Stimulated activated CD8-positive, alpha-beta memory T cell treated with anti-CD3 and anti-CD28 coated beads, Interleukin-12 subunit alpha, Interleukin-12 subunit beta, amount 100 ng/mL, for 1 hour (primary cell): ENCODE data around the gene PERCC1.
"Not testable (repeated sequence)": the region's sequence is repeated elsewhere in the genome, so short reads cannot be mapped to it uniquely, and the experiment has no call there.

Experiments
- DNase-seq: peaks from one replicate; pipeline ENCODE4 v3.0.0-alpha.2; 2020; ENCODE audit warnings: low read depth

PERCC1 gene

DNA sequence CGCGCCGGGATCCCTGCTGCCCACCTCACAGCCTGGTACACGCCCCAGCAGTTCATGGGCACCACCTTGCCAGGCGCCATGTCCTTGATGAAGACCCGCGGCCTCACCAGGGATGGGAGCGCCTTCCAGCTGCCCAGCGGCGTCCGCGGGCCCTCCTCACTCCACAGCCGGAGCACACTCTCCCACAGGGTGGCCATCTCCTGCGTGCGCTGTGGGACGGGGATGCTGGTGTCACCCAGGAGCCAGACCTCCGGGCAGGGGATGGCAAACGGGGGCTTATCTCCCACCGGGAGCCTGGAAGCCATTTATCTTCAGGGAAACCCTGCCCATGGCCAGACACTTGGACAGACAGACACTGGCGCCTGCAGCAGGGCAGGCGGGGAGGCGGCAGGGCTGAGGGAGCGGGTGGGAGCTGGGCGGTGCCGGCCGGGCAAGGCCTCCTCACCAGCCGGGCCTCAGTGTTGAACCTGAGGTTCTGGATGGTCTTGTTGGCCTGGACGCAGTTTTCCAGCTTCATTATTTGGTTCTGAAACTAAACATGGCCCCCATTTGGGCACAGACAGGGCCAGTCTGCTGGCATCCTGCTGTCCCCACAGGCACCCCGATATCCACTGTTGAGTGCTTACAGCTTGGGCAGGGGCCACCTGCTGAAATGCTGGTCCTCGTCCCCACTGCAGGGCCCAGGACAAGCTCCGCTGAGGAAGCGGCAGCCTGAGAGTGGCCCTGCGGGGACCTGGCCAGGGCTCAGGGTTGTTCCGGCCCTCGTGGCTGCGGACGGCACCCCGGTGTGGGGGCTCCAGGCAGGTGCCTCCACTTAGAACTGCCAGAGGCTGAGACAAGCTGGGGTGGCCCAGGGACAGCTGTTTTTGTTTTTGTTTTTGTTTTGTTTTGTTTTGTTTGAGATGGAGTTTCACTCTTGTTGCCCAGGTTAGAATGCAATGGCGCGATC lies 4.0 kb downstream of the PERCC1 start:
- no peak for DNase-seq

DNA sequence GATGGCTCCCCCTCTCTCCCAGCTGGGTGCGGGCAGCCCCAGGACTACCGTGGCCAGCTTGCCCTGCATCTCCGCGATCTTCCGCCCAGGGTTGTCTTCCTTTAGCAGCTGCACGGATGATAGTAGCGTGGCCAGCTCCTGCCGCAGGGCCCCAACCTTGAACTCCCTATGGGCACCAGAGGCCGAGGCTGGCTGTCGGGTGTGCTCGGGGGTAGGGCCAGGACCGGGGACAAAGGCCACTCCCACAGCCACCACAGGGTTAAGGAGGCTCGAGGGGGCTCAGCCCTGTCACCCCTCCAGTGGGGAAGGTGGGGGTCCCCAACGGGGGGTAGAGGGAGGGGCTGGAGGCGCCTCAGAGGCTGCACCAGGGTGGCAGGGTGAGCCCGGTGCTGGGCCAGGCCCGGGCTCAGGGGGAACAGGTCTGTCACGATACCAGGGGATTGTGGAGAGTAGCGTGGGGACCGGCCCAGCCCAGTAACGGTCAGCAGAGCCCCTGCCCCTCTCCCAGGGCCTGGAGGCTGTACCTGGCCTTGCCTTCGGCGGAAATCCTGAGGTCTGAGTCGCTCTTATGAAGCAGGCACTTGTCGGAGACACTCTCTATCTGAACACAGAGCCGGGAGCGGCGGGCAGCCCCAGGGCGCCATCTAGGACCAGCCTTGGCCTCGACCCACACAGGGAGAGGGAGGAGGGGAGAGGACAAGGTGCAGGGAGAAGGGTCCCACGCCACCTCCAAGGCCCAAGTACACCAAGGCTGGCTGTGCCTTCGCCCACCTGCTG lies 5.2 kb downstream of the PERCC1 start:
- no peak for DNase-seq

DNA sequence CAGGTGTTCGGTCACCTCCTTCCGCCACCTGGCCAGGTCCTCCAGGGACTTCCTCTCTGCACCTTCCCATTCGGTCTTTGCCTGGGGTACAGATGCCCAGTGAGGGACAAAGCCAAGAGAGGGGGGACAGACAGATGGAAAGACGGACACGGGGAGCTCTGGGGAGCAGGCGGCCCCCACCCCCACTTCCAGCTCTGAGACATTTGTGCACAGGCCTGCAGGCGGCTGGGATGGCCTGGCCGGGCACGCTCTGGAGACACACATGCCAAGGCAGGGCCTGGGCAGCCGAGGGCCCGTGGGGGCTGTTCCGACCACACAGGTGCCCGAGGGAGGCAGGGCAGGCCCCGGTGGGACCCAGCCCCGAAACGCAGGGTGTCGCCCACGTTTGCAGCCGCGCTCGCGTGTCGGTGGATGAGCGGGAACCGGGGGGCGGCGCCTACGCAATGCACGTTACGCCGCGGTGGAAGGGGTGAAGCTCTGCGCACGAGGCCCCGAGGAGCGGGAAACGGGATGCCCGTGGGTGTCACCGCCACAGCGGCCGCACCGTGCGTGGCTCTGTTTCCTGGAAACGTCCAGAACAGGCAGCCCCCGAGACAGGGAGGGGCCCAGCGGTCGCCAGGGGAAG lies 6.0 kb downstream of the PERCC1 start:
- DNase-seq: no peak

DNA sequence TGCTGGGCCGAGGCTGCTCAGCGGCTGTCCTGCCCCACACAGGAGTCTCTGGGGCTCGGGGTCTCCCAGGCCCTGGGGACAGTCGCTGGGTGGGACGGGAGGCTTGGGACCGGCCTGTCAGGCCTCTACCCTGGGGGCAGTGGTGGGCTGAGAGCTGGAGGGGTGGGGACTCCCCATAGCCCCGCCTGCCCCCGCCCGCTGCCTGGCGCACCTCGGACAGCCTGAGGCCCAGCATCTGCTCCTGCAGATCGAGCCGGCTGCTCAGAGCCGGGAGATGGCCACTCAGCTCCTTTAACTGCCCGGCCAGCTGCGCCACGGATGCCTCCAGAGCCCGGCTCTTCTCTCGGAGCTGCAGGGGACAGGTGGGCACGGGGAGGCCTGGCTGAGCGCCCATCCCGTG lies 6.7 kb downstream of the PERCC1 start:
- no peak for DNase-seq

DNA sequence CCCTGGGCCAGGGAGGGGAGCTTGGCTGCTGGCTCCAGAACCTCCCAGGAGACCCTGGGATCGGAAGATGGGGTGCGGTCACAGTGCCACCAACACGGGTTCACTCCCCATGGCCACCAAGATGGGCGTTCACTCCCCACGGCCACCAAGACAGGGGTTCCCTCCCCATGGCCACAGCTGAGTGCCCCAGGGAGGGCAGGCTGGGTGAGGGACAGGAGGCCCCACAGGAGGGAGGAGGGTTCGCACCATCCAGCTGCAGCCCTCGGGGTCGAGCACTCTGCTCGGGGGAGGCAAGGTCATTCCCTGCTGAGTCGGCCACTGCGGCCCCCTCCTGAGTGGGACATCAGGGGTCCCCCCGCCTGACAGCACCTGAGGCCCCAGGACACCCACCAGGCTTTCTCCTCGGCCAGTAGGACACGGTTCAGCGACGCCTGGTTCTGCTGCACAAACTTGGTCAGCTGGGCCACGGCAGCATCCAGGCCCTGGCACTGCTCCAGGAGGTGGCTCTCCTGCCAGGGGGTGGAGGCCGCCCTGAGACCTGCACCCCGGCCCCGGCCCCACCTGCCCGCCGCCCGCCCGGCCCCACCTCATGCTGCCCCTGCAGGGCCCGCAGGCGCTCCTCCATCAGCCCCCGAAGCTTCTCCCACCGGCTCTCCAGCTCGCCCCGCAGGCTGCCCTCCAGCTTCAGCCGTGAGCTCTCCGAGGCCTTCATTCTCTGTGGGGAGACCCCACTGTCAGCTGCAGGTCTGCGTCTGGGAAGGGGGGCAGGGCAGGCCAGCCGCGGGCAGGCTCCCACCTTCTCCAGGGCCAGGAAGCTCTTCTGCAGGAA lies 7.6 kb downstream of the PERCC1 start:
- no peak for DNase-seq

DNA sequence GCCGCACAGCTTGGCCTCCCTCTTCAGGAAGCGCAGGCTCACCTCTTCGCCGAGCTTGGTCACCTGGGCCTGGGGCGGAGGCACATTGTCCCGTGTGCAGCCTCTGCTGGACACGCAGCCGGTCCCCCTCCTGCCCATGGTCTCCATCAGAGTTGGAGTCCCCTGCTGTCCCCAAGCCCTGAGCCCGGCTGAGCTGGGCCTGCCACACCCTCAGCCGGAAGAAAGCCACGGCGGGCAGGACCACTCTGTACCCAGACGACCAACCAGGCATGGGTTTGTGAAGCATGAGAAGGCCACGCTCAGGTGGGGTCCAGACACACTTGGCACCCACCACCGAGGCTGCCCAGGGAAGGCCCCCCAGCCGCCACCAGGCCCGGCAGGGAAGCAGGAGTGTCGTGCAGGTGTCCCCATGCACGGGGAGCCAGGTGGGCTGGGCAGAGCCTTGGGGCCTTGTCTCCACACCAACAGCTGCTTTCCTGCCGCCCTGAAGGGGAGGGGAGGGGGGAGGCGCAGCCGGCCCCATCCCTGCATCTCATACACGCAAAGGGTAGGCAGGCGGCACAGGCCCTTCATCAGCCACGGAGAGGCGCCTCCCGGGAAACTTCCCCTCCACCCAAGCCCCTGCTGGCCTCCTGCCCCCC lies 8.3 kb downstream of the PERCC1 start:
- no peak for DNase-seq

DNA sequence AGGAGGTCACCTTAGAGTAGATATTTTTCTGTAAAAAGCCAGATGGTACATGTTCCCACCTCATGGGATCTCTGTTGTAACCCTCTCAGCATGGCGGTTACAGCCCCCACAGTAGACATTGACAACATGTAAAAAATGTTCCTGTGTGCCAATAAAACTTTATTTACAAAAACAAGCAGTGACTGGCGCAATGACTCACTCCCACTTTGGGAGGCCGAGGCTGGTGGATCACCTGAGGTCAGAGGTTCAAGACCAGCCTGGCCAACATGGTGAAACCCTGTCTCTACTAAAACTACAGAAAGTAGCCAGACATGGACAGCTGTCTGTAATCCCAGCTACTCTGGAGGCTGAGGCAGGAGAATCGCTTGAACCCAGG lies 8.8 kb downstream of the PERCC1 start:
- DNase-seq: not testable (repeated sequence)

DNA sequence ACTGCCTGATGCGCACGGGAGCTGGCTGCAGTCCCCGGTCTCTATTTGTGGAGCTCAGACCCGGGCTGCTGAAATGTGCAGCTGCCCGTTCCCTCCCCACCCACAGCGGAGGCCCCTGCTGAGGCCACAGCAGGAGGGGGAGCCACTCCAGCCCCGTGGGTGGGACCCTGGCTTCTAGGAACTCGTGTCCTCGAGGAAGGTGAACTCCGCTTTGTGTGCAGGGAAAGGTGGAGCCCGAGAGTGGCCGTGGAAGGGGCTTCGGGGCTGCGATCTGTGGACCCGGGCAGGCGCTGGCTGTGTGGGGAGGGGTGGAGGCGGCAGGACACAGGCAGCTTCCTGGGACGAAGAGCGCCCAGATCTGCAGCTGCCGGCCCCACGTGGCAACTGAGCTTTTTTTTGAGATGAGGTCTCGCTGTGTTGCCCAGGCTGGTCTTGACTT lies 10.5 kb downstream of the PERCC1 start:
- DNase-seq: no peak

DNA sequence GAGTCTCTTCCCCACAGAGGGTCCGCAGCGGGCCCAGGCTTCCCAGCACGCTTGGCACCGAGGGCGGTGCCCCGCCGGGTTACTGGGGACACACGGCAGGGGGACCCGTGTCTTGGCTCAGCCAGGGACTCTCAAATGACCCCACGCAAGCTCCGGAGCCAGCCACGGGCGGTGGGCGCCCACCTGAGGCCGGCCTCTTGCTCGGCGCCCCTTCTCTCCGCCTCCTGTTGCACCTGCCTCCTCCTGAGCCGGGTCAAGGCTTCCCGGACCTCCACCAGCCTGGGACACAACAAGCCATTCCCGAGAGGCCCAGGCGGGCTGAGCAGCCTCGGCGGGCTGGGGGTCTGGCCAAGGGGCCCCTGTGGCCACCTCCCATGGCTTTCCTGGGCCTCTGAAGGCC lies 11.8 kb downstream of the PERCC1 start:
- no peak for DNase-seq

DNA sequence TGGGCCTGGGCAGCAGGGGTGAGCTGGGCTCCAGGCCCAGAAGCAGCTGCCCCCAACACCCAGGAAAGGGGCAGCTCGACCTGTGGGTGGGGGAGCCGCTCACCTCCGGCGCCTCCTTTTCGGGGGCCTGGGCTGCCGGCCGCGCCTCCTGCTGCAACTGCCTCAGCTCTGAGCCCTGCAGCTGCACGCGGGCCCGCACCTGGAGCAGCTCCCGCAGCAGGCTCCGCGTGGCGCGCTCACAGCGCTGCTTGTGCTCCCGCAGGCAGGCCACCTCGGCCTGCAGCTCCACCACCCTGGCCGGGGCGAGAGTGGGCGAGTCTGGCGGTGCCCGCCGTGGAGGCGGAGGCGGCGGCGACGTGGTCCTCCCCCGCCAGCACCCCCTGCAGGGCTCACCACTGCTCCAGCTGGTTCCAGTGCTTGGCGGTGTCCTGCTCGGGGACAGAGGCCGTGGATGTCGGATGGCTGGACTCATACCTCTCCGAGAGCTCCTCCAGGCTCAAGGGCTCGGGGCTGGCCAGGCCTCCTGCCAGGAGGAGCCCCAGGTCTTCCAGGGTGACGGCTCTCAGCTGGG lies 12.6 kb downstream of the PERCC1 start:
- no peak for DNase-seq

DNA sequence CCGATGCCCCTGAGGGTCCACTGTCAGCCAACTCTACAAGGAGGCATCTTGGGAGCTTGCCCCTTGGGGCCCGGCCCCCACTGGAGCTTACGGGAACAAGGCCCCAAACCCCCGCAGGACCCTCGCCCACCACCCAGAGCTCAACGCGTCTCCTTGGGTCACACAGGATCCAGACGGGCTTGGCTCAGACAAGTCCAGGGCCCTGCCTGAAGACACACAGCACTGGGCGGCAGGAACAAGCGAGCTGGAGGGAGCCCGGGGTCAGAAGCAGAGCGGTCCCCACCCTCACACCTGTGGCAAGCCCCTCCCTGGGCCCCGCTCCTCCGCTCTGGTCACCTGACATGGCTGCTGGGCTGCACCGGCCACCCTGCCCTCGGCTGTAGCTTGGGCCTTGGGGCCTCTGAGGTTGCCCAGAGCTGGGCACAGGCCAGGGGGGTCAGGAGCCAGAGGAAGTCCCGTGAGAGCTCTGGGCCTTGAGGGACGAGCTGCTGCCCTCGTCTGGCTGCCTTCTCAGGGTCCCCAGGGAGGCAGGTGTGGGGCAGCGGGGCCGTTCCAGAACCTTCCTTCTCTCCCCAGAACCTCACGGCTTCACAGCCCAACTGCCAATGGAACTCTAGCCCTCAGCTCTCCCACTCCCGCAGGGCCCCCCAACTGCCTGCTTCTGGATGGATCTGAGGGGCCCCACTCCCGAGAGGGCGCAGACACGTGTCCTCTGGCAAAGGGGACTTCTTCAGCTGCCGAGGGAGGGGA lies 13.3 kb downstream of the PERCC1 start, which contains the start of gene CCDC154:
Gene CCDC154, minus strand, starts transcription at position 577 of the 750 bp plus-strand sequence. Its CDS starts 234 bp downstream, at position 343.
- no peak for DNase-seq

DNA sequence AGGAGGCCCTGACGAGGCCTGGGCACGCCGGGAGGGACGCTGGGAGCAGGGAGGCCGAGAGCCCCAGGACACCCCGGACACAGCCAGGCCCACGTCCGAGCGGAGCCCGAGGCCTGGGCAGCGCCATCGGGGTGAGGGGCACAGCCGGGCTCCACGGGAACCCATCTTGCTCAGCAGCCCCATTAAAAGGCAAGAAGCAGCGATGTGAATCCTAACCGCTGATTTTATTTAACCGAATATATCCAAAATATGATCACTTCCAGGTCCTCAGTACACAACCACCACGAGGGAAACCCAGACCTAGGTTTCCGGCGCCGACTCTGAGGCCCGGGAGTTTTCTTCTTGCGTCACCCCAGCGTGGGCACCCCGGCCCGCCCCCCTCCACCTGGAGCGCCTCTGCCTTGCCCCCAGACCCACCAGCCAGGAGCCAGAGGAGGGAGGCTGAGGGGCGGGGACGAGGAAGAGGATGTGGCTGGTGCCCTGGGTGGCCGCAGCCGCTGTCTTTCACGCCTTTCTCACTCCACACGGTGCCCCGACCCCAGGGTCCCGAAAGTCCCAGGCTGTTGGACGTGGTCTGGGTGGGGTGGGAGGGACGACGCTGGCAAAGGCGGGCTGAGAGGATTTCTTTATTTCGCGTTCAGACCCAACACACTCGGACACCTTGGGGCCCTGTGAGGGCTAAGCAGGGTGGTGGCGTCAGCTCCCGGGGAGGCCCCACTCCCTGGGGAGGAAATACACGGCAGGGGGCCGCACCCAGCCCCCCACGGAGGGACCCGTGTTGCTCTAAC lies 14.0 kb downstream of the PERCC1 start:
- DNase-seq: no peak

DNA sequence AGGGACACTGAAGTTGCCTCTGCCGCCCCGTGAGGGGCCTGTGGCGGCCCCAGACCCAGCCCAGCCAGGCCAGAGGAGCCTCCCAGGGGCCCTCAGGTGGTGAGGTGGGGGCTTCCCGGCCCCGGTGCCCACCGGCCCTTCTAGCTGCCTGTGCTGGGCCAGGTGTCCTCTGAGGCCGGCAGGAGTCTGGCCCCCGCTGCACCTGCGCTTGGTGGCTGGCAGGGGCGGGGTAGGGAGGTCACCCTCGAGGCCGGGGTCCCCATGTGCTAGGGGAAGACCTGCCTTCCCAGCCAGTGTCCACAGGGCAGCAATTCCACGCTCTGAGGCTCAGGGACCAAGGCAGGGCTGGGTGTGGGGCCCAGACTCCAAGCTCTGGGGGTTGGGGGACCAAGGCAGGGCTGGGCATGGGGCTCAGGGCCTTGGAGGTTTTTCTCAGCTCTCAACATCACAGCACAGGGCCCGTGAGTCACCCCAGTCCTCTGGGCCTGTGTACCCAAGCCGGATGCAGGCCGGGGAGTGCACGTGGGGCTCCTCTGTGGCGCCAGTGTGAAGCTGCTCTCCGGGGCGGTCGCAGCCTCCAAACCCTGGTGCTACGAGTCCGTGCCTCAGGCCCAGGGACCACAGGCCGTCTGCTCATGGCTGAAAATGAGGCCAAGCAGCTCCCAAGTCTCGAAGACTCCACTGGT lies 14.8 kb downstream of the PERCC1 start:
- DNase-seq: no peak

DNA sequence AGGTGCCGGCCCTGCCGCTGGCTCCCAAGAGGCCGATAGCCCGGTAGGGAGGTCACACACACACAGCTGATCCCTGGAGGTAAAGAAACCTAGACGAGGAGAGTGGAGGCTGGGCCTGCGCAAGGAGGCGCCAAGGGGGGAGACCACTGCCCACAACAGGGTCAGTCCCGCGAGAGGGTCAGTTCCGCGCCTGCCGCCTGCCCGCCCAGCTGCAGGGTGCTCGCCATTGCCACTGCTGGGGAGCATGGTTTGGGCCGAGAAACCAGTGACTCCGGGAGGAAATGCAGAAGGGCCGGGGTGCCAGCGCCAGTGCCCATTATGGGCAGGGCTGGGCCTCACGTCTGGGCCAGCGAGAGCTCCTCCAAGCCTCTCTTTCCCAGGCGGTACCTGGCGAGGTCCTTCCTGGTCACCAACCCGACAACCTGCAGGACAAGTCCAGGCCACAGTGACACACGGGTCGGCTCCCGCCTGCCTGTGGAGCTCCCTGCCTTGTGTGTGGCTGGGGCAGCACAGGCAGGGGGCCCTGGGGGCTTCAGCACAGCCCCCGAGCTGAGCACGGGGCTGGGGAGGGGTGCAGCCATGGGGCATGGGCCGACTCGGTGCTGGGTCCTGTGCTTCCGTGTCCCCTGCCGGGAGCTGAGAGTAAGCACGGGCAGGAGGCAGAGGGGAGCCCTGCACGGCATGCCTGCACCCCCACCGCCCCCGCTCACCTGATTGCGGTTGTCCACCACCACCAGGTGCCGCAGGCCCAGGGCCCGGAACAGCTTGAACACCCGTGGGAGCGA lies 15.6 kb downstream of the PERCC1 start:
- DNase-seq: no peak

DNA sequence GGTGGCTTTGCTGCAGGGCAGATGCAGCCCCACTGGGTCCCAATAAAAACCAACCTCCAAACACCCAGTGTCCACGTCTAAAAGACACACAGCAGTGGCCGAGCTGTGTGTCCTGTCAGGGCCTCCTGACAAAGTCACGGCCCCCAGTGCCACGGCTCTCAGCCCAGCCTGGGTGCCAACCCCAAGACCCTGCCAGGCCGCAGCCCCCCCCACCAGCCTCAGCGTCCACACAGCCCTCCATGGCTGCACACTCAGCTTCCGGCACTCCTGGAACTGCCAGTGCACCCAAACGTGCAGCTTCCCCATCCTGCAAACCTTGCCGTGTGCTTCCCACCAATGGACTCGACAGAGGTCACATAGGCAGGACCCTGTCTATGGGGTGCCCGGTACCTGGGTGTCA lies 17.1 kb downstream of the PERCC1 start:
- no peak for DNase-seq

DNA sequence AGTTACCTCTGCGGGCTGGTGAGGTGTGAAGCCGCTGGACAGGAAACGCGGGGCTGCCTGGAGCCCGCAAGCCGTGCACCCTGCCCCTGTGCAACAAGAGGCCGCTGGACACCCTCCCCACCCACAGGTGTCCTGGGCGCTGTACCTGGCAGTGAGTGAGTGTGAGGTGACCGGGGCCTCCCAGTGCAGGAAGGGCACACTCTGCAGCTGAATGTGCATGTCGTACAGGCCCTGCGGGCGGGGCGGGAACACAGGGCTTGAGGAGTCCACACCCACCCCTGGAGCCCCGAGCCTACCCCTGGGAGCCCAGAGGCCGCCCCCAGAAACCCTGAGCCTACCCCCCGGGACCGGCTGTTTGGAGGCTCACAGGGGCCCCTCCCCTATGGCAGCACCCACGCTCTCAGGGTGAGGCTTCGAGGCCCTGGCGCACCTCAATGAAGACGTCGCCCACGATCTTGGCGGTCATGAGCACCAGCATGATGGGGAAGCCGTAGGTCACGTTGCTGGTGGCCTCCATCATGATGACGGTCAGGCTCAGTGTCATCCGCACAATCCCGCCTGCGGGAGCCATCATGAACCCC lies 17.7 kb downstream of the PERCC1 start:
- DNase-seq: no peak

DNA sequence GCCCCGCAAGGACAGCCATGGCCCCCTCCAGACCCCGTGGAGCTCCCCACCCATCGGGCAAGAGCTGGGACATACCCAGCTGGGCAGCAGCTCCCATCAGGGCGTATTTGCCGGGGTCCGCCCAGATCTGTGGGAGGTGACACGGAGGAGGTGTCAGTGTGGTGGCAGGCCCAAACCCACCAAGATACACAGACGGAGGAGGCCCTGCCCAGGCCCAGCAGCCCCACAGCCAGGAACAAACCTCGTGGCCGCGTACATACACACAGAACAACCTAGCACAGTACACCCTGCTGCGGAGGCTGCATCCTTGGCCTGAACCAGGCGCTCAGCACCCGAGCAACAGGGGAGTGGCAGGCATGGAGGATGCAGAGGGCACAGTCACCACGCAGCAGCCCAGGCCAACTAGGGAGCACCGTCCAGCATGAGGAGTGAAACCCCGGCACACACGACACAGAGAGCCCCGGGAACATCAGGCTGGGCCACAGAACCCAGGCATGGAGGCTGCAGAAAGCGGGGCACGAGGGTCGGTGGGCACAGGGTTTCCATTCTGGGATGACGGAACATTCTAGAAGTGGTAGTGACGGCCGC lies 18.4 kb downstream of the PERCC1 start:
- no peak for DNase-seq
